ENCODE results near the gene SGK2. TPM values are rescaled to one million over a fixed set of nuclear protein-coding genes. Genes with fewer than 3 reads are reported as not detected.

The SGK2 gene
- total and polyA plus RNA-seq, 2 of the 13 experiments (the other 11 are each of a cell fraction or from before 2014, with no cell fraction given): 6.2 to 29.4 TPM

- TF ChIP-seq HNRNPUL1 (IDR thresholded peaks at IDR 0.05; ENCODE audit: low read depth, low read length) (no peak), ZNF883 (CRISPR knock-in tag; IDR thresholded peaks at IDR 0.05; ENCODE audit: not compliant biosample characterization) (no peak), ATF7-NPFF (CRISPR knock-in tag; IDR thresholded peaks at IDR 0.05; ENCODE audit: low read depth) (no peak), RFX3 (CRISPR knock-in tag; IDR thresholded peaks at IDR 0.05) (no peak), ZNF562 (CRISPR knock-in tag; IDR thresholded peaks at IDR 0.05; ENCODE audit: borderline replicate concordance) (no peak), GABPA (IDR thresholded peaks at IDR 0.05; ENCODE audit: low read depth, low read length) (no peak), GABPA (CRISPR knock-in tag; IDR thresholded peaks at IDR 0.05; ENCODE audit: low read depth) (no peak), ZNF639 (CRISPR knock-in tag; conservative IDR thresholded peaks at IDR 0.05) (no peak), ARID2 (CRISPR knock-in tag; IDR thresholded peaks at IDR 0.05; ENCODE audit: borderline replicate concordance) (no peak), STAT5B (CRISPR knock-in tag; IDR thresholded peaks at IDR 0.05) (no peak), PHF21A (CRISPR knock-in tag; IDR thresholded peaks at IDR 0.05) (no peak), ZNF335 (CRISPR knock-in tag; IDR thresholded peaks at IDR 0.05) (no peak), ZNF619 (CRISPR knock-in tag; IDR thresholded peaks at IDR 0.05) (no peak), ARNT (IDR thresholded peaks at IDR 0.05) (no peak), ZBTB39 (CRISPR knock-in tag; IDR thresholded peaks at IDR 0.05) (no peak), ZNF768 (CRISPR knock-in tag; IDR thresholded peaks at IDR 0.05) (no peak), SMC3 (IDR thresholded peaks at IDR 0.05; ENCODE audit: low read length) (peak; percentile 45; the same call in 1 of the 2 replicates), CTCF (CRISPR knock-in tag; IDR thresholded peaks at IDR 0.05) (peak; percentile 58), UBTF (CRISPR knock-in tag; IDR thresholded peaks at IDR 0.05) (no peak), ZNF75D (CRISPR knock-in tag; IDR thresholded peaks at IDR 0.05; ENCODE audit: borderline replicate concordance) (no peak), MTF1 (CRISPR knock-in tag; IDR thresholded peaks at IDR 0.05) (no peak)
Observed at GRCh38 chr20:43563429-43563828, 4.6 kb downstream of the SGK2 start (continued).

Measured in HepG2 (cell line).